ENCODE data around the gene EXO1.
"Not testable (repeated sequence)": the region's sequence is repeated elsewhere in the genome, so short reads cannot be mapped to it uniquely, and the experiment has no call there.

The EXO1 gene

GRCh38 chr1:241837901-241838300 is 10.1 kb upstream of the EXO1 start:
- no peak for DNase-seq

- DNase-seq: no peak
These were observed 9.1 kb upstream of the EXO1 start for GRCh38 chr1:241838897-241839296.

GRCh38 chr1:241839369-241839979 is 8.5 kb upstream of the EXO1 start:
- no peak for DNase-seq

- DNase-seq: no peak
These were observed 7.8 kb upstream of the EXO1 start for GRCh38 chr1:241840164-241840563.

GRCh38 chr1:241841691-241842090 is 6.3 kb upstream of the EXO1 start:
- peak; percentile 46 for DNase-seq

GRCh38 chr1:241842565-241842964 is 5.4 kb upstream of the EXO1 start:
- DNase-seq: no peak

GRCh38 chr1:241844593-241844992 is 3.4 kb upstream of the EXO1 start:
- DNase-seq: peak; percentile 46

- DNase-seq: no peak
These were observed 1.6 kb upstream of the EXO1 start for GRCh38 chr1:241846375-241846774.

- DNase-seq: no peak
These were observed 1.0 kb upstream of the EXO1 start for GRCh38 chr1:241846862-241847539.

- no peak for DNase-seq
These were observed 536 bp upstream of the EXO1 start for GRCh38 chr1:241847540-241847795.

- DNase-seq: no peak
These were observed 811 bp downstream of the EXO1 start for GRCh38 chr1:241848686-241849344.

- DNase-seq: no peak
These were observed 1.3 kb downstream of the EXO1 start for GRCh38 chr1:241849345-241849695.

GRCh38 chr1:241855545-241856140 is 7.6 kb downstream of the EXO1 start:
- DNase-seq: not testable (repeated sequence)

- no peak for DNase-seq
These were observed 9.1 kb downstream of the EXO1 start for GRCh38 chr1:241857131-241857530.

- no peak for DNase-seq
These were observed 12.9 kb downstream of the EXO1 start for GRCh38 chr1:241860922-241861321.

- no peak for DNase-seq
These were observed 21.0 kb downstream of the EXO1 start for GRCh38 chr1:241869022-241869421.

- no peak for DNase-seq
These were observed 22.3 kb downstream of the EXO1 start for GRCh38 chr1:241870336-241870735.

GRCh38 chr1:241870746-241871430 is 22.9 kb downstream of the EXO1 start:
- DNase-seq: no peak

GRCh38 chr1:241881440-241881839 is 33.4 kb downstream of the EXO1 start:
- DNase-seq: no peak

GRCh38 chr1:241883159-241883558 is 35.2 kb downstream of the EXO1 start:
- no peak for DNase-seq

- no peak for DNase-seq
These were observed 40.2 kb downstream of the EXO1 start for GRCh38 chr1:241888232-241888631.

GRCh38 chr1:241891296-241891695 is 43.3 kb downstream of the EXO1 start:
- no peak for DNase-seq

- no peak for DNase-seq
These were observed 46.0 kb downstream of the EXO1 start for GRCh38 chr1:241894016-241894415.

GRCh38 chr1:241895013-241895412 is 47.0 kb downstream of the EXO1 start:
- DNase-seq: no peak
